Choroid plexus epithelial cell (primary cell): Measurements from ENCODE around the gene PI4KA.
A peak's percentile ranks its signal among the peaks of the same experiment; 100 is the strongest.

Experiments
- DNase-seq: peaks from one replicate; pipeline ENCODE4 v3.0.0-alpha.2; 2010; ENCODE audit warnings: low read depth
- H3K4me3 ChIP-seq: 2 replicates; pipeline ENCODE4 v1.5.1; 2011; ENCODE audit warnings: low read depth, mild to moderate bottlenecking, control low read depth, low read length, moderate library complexity
- TF ChIP-seq, protein P1 (sequence below): conservative IDR thresholded peaks from 2 replicates; pipeline ENCODE4 v1.5.1; 2011; ENCODE audit warnings: low read depth, mild to moderate bottlenecking, control low read depth, inconsistent platforms, low read length, moderate library complexity

Gene PI4KA

DNA sequence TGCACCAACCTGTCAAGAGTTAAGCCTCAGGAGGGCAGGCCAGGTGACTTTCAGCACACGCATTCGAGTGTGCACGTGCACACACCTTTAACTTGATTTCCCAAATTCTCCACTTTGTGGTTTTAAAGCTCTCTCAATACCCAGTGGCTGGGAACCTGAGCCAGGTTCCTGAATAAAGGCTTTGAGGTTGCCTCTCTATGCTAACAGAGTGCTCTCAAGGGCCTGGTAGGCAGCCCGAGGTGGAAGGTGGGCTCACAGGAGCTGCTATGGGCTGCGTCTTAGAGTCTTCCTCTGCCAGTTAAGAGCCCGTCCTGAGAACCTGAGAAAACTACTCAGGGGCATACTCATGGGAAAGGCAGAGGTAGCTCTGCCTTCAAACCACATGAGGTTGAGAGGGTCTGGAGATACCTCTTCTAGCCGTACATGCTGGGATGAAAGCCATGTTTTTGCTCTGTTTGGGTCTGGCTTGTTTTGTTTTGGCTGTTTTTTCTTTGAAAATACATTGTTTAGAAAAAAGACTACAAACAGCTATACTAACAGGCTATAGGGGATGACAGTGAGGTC, 96.3 kb downstream of the PI4KA start:
- TF ChIP-seq, protein P1, sequence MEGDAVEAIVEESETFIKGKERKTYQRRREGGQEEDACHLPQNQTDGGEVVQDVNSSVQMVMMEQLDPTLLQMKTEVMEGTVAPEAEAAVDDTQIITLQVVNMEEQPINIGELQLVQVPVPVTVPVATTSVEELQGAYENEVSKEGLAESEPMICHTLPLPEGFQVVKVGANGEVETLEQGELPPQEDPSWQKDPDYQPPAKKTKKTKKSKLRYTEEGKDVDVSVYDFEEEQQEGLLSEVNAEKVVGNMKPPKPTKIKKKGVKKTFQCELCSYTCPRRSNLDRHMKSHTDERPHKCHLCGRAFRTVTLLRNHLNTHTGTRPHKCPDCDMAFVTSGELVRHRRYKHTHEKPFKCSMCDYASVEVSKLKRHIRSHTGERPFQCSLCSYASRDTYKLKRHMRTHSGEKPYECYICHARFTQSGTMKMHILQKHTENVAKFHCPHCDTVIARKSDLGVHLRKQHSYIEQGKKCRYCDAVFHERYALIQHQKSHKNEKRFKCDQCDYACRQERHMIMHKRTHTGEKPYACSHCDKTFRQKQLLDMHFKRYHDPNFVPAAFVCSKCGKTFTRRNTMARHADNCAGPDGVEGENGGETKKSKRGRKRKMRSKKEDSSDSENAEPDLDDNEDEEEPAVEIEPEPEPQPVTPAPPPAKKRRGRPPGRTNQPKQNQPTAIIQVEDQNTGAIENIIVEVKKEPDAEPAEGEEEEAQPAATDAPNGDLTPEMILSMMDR, result no peak
- no peak for DNase-seq

GRCh38 chr22:20761536-20761935, 97.1 kb downstream of the PI4KA start:
- H3K4me3 ChIP-seq, result no peak overlapping the region
- no peak for DNase-seq
- TF ChIP-seq, protein P1, result no peak

More for the DNA sequence above, 96.3 kb downstream of the PI4KA start:
- no peak overlapping the region for H3K4me3 ChIP-seq

- no peak overlapping the region for H3K4me3 ChIP-seq
- DNase-seq, result no peak
These were observed 98.5 kb downstream of the PI4KA start for GRCh38 chr22:20760084-20760483.

GRCh38 chr22:20758688-20759087, 99.9 kb downstream of the PI4KA start:
- TF ChIP-seq, protein P1, result peak; percentile 30
- no peak for DNase-seq
- no peak overlapping the region for H3K4me3 ChIP-seq

More at GRCh38 chr22:20760084-20760483, 98.5 kb downstream of the PI4KA start:
- TF ChIP-seq, protein P1, result no peak

DNA sequence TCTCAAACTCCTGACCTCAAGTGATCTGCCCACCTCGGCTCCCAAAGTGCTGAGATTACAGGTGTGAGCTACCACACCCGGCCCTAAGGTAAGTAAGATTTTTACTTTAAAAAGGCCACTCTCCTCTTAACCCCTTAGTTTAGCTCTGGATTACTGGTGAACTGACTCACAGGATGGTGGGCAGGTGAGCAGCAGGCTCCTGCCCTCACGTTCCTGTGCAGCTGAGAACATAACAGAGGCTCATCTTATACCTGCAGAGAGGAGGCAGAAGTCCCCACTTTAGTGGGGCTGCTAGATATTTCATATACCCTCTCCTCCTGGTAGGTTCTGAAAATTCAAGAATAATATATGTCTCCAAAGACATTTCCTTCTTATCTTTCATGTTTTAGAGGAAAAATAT, 101.8 kb downstream of the PI4KA start:
- no peak overlapping the region for H3K4me3 ChIP-seq
- TF ChIP-seq, protein P1, result no peak
- DNase-seq, result no peak

DNA sequence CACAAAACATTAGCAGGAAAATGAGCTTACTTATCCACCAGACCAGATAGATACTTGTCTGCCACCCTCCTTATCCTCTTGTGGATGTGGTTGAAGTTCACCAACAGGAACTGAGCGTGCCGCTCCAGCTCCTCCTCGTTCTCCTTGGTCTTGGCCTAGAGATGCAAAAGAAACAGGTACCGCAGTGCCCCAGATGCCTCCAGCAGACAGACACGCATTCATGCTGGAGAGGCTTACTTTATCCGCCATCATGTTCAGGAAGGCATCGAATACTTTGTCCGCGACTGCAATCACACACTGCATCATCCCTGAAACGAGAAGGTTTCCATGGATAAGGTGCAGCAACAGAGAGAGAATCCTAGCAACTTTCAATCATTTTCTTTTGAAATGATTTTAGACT, 105.7 kb downstream of the PI4KA start:
- DNase-seq, result no peak
- TF ChIP-seq, protein P1, result no peak
- H3K4me3 ChIP-seq, result no peak overlapping the region

GRCh38 chr22:20752104-20752741, 106.4 kb downstream of the PI4KA start:
- H3K4me3 ChIP-seq, result no peak overlapping the region
- DNase-seq, result peak; percentile 23
- TF ChIP-seq, protein P1, result no peak
